ENCODE data around the gene FSHB.

- TF ChIP-seq CTCF (IDR thresholded peaks at IDR 0.05) (no peak), ZFX (IDR thresholded peaks at IDR 0.05; ENCODE audit: borderline replicate concordance) (no peak)
These were observed 12.5 kb upstream of the FSHB start for GRCh38 chr11:30218278-30218677.
